ENCODE data around the gene OPN3.
"Not testable (repeated sequence)": the region's sequence is repeated elsewhere in the genome, so short reads cannot be mapped to it uniquely, and the experiment has no call there.

The OPN3 gene

GRCh38 chr1:241672301-241672700 is 32.1 kb upstream of the OPN3 start:
- no peaks in the 10 kb centered on the region for H3K36me3 ChIP-seq (ENCODE audit: control insufficient read depth, insufficient read depth, low read length)
- H3K4me3 ChIP-seq (ENCODE audit: low read depth, low read length): no peak overlapping the region
- H3K27me3 ChIP-seq (ENCODE audit: control insufficient read depth, insufficient read depth, low read length): no peaks in the 10 kb centered on the region
- no peaks in the 10 kb centered on the region for H3K4me1 ChIP-seq (ENCODE audit: control insufficient read depth, insufficient read depth, low read length)
- H3K27ac ChIP-seq (ENCODE audit: low read depth, low read length): no peak overlapping the region
- no peaks in the 10 kb centered on the region for H3K9me3 ChIP-seq (ENCODE audit: control insufficient read depth, insufficient read depth, low read depth, low read length)
- no peak overlapping the region for H3K9ac ChIP-seq (ENCODE audit: low read length)

DNA sequence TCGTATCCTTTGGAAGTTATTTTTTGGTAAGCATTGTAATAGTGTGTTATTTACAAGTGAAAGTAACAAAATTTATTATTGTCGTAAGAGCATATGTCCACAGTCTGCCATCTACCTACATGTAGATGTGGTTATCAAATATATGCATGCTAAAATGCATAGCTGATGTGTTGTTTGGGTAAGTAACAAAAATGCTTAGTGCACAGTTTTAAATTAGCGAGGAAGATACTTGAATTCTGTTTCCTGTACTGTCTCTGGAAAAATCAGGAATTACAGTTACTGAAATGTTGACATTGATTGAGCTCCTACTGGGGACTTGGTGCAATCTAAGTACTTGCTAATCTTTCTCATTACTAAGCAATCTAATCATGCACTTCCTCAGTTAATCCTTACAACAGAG is 26.2 kb upstream of the OPN3 start:
- Histone ChIP-seq H3K27ac (ENCODE audit: low read depth, low read length) (no peak overlapping the region), H3K9ac (ENCODE audit: low read length) (no peak overlapping the region), H3K4me3 (ENCODE audit: low read depth, low read length) (no peak overlapping the region), H3K36me3 (ENCODE audit: control insufficient read depth, insufficient read depth, low read length) (no peaks in the 10 kb centered on the region), H3K4me1 (ENCODE audit: control insufficient read depth, insufficient read depth, low read length) (no peaks in the 10 kb centered on the region), H3K27me3 (ENCODE audit: control insufficient read depth, insufficient read depth, low read length) (no peaks in the 10 kb centered on the region), H3K9me3 (ENCODE audit: control insufficient read depth, insufficient read depth, low read depth, low read length) (no peaks in the 10 kb centered on the region)

DNA sequence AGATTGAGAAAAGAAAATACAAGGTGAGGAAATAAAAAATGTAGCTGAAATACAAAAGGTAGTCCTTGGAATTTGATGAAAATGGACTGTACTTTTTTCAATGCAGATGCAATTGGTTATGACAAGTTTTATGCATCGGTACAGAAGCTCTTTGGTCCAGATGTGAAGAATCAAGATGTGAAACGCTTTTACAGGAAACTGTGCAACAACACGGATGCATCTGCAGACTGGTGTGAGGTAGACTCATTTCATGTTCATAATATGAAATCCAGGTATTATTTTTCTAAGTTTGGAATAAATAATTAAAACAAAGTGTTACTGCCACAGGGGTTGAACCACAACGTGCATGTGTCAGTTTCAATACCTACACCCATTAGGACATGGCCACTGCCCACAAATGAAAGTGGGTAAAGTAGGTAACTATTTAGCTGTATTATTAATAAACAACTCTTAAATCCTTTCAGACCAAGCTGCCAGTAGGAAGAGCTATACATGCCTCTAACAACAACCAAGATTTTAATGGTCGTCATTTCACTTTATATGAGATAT is 20.3 kb upstream of the OPN3 start:
- no peak overlapping the region for H3K4me3 ChIP-seq (ENCODE audit: low read depth, low read length)
- H3K9ac ChIP-seq (ENCODE audit: low read length): no peak overlapping the region
- no peaks in the 10 kb centered on the region for H3K9me3 ChIP-seq (ENCODE audit: control insufficient read depth, insufficient read depth, low read depth, low read length)
- no peaks in the 10 kb centered on the region for H3K4me1 ChIP-seq (ENCODE audit: control insufficient read depth, insufficient read depth, low read length)
- H3K27me3 ChIP-seq (ENCODE audit: control insufficient read depth, insufficient read depth, low read length): no peaks in the 10 kb centered on the region
- no peak overlapping the region for H3K27ac ChIP-seq (ENCODE audit: low read depth, low read length)
- no peaks in the 10 kb centered on the region for H3K36me3 ChIP-seq (ENCODE audit: control insufficient read depth, insufficient read depth, low read length)

- H3K9me3 ChIP-seq (ENCODE audit: control insufficient read depth, insufficient read depth, low read depth, low read length); H3K27me3 ChIP-seq (ENCODE audit: control insufficient read depth, insufficient read depth, low read length); H3K36me3 ChIP-seq (ENCODE audit: control insufficient read depth, insufficient read depth, low read length); H3K4me3 ChIP-seq (ENCODE audit: low read depth, low read length); H3K27ac ChIP-seq (ENCODE audit: low read depth, low read length); H3K9ac ChIP-seq (ENCODE audit: low read length); H3K4me1 ChIP-seq (ENCODE audit: control insufficient read depth, insufficient read depth, low read length): not testable (repeated sequence)
Observed at GRCh38 chr1:241659016-241659415, 18.8 kb upstream of the OPN3 start.

DNA sequence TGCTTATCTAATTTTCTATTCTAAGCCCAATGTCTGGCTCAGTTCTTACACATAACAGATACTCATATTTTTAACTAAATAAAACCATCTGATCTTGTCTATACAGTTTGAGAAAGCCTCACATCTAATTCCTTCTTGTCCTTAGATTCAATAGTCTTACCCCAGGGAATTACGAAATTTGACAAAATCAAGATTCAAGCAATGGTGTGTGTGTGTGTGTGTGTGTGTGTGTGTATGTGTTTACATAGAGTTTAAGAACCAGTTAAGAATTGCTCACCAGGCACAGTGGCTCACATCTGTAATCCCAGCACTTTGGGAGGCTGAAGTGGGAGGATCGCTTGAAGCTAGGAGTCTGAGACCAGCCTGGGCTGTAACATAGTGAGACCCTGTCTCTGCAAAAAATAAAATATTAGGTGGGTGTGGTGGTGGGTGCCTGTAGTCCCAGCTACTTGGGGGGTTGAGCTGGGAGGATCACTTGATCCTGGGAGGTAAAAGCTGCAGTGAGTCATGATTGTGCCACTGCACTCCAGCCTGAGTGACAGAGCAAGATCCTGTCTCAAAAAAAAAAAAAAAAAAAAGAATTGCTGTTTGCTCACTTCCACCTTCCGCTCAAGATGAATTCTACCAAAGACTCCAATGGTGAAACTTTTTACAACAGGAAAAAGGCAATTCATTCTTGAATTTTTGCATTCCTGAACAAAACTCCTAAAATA is 18.1 kb upstream of the OPN3 start:
- Histone ChIP-seq H3K36me3 (ENCODE audit: control insufficient read depth, insufficient read depth, low read length) (no peaks in the 10 kb centered on the region), H3K4me3 (ENCODE audit: low read depth, low read length) (no peak overlapping the region), H3K9me3 (ENCODE audit: control insufficient read depth, insufficient read depth, low read depth, low read length) (no peaks in the 10 kb centered on the region), H3K27me3 (ENCODE audit: control insufficient read depth, insufficient read depth, low read length) (no peaks in the 10 kb centered on the region), H3K9ac (ENCODE audit: low read length) (no peak overlapping the region), H3K4me1 (ENCODE audit: control insufficient read depth, insufficient read depth, low read length) (no peaks in the 10 kb centered on the region), H3K27ac (ENCODE audit: low read depth, low read length) (no peak overlapping the region)

GRCh38 chr1:241654641-241655040 is 14.5 kb upstream of the OPN3 start:
- Histone ChIP-seq H3K27me3 (ENCODE audit: control insufficient read depth, insufficient read depth, low read length) (no peaks in the 10 kb centered on the region), H3K9ac (ENCODE audit: low read length) (no peak overlapping the region), H3K27ac (ENCODE audit: low read depth, low read length) (no peak overlapping the region), H3K4me3 (ENCODE audit: low read depth, low read length) (no peak overlapping the region), H3K4me1 (ENCODE audit: control insufficient read depth, insufficient read depth, low read length) (no peaks in the 10 kb centered on the region), H3K9me3 (ENCODE audit: control insufficient read depth, insufficient read depth, low read depth, low read length) (no peaks in the 10 kb centered on the region), H3K36me3 (ENCODE audit: control insufficient read depth, insufficient read depth, low read length) (no peaks in the 10 kb centered on the region)

- no peak overlapping the region for H3K9ac ChIP-seq (ENCODE audit: low read length)
- H3K27me3 ChIP-seq (ENCODE audit: control insufficient read depth, insufficient read depth, low read length): no peaks in the 10 kb centered on the region
- H3K4me3 ChIP-seq (ENCODE audit: low read depth, low read length): no peak overlapping the region
- H3K9me3 ChIP-seq (ENCODE audit: control insufficient read depth, insufficient read depth, low read depth, low read length): no peaks in the 10 kb centered on the region
- no peak overlapping the region for H3K27ac ChIP-seq (ENCODE audit: low read depth, low read length)
- no peaks in the 10 kb centered on the region for H3K36me3 ChIP-seq (ENCODE audit: control insufficient read depth, insufficient read depth, low read length)
- no peaks in the 10 kb centered on the region for H3K4me1 ChIP-seq (ENCODE audit: control insufficient read depth, insufficient read depth, low read length)
Observed at GRCh38 chr1:241654019-241654418, 13.8 kb upstream of the OPN3 start.

- H3K4me3 ChIP-seq (ENCODE audit: low read depth, low read length): no peak within 1 kb of the TSS
- H3K27me3 ChIP-seq (ENCODE audit: control insufficient read depth, insufficient read depth, low read length): no peaks in the 10 kb centered on the region
- H3K36me3 ChIP-seq (ENCODE audit: control insufficient read depth, insufficient read depth, low read length): no peaks in the 10 kb centered on the region
- no peaks in the 10 kb centered on the region for H3K4me1 ChIP-seq (ENCODE audit: control insufficient read depth, insufficient read depth, low read length)
- H3K27ac ChIP-seq (ENCODE audit: low read depth, low read length): no peak within 1 kb of the TSS
- H3K9ac ChIP-seq (ENCODE audit: low read length): no peak within 1 kb of the TSS
- no peaks in the 10 kb centered on the region for H3K9me3 ChIP-seq (ENCODE audit: control insufficient read depth, insufficient read depth, low read depth, low read length)
Observed at GRCh38 chr1:241652012-241652411, 11.8 kb upstream of the OPN3 start, which contains the start of gene WDR64. Gene WDR64, plus strand, starts transcription at chr1:241652281. Its CDS starts 204 bp downstream, at chr1:241652485.

- no peak overlapping the region for H3K9ac ChIP-seq (ENCODE audit: low read length)
- H3K9me3 ChIP-seq (ENCODE audit: control insufficient read depth, insufficient read depth, low read depth, low read length): no peaks in the 10 kb centered on the region
- H3K36me3 ChIP-seq (ENCODE audit: control insufficient read depth, insufficient read depth, low read length): no peaks in the 10 kb centered on the region
- no peak overlapping the region for H3K4me3 ChIP-seq (ENCODE audit: low read depth, low read length)
- no peaks in the 10 kb centered on the region for H3K4me1 ChIP-seq (ENCODE audit: control insufficient read depth, insufficient read depth, low read length)
- no peaks in the 10 kb centered on the region for H3K27me3 ChIP-seq (ENCODE audit: control insufficient read depth, insufficient read depth, low read length)
- no peak overlapping the region for H3K27ac ChIP-seq (ENCODE audit: low read depth, low read length)
Observed at GRCh38 chr1:241648159-241648558, 8.0 kb upstream of the OPN3 start.

- no peaks in the 10 kb centered on the region for H3K36me3 ChIP-seq (ENCODE audit: control insufficient read depth, insufficient read depth, low read length)
- no peaks in the 10 kb centered on the region for H3K27me3 ChIP-seq (ENCODE audit: control insufficient read depth, insufficient read depth, low read length)
- no peak overlapping the region for H3K9ac ChIP-seq (ENCODE audit: low read length)
- no peak overlapping the region for H3K27ac ChIP-seq (ENCODE audit: low read depth, low read length)
- no peaks in the 10 kb centered on the region for H3K4me1 ChIP-seq (ENCODE audit: control insufficient read depth, insufficient read depth, low read length)
- no peak overlapping the region for H3K4me3 ChIP-seq (ENCODE audit: low read depth, low read length)
- H3K9me3 ChIP-seq (ENCODE audit: control insufficient read depth, insufficient read depth, low read depth, low read length): no peaks in the 10 kb centered on the region
Observed at GRCh38 chr1:241647658-241648057, 7.5 kb upstream of the OPN3 start.

GRCh38 chr1:241646201-241646600 is 6.0 kb upstream of the OPN3 start:
- Histone ChIP-seq H3K27ac (ENCODE audit: low read depth, low read length) (no peak overlapping the region), H3K4me3 (ENCODE audit: low read depth, low read length) (no peak overlapping the region), H3K27me3 (ENCODE audit: control insufficient read depth, insufficient read depth, low read length) (no peaks in the 10 kb centered on the region), H3K4me1 (ENCODE audit: control insufficient read depth, insufficient read depth, low read length) (no peaks in the 10 kb centered on the region), H3K9ac (ENCODE audit: low read length) (no peak overlapping the region), H3K9me3 (ENCODE audit: control insufficient read depth, insufficient read depth, low read depth, low read length) (peaks cover 13% of the 10 kb centered on the region), H3K36me3 (ENCODE audit: control insufficient read depth, insufficient read depth, low read length) (no peaks in the 10 kb centered on the region)
